PFSK-1 (cell line): Measurements from ENCODE around the gene KRTAP10-8.

Source experiments
- TAF1 ChIP-seq: IDR thresholded peaks from 2 replicates; pipeline ENCODE4 v1.6.1; 2012; ENCODE audit warnings: low read length, control low read depth, borderline replicate concordance; ENCODE audit not compliant: insufficient read depth
- TF ChIP-seq, protein P1 (sequence below), 2 experiments: IDR thresholded peaks; 2 replicates each; pipeline versions ENCODE4 v1.6.1 to v1.8.0; 2011 to 2012; ENCODE audit warnings: low read depth in 2 of 2, low read length in 2 of 2, control low read depth in 1 of 2, inconsistent platforms in 1 of 2, mild to moderate bottlenecking in 1 of 2, moderate library complexity in 1 of 2; ENCODE audit not compliant: insufficient read depth in 1 of 2

DNA sequence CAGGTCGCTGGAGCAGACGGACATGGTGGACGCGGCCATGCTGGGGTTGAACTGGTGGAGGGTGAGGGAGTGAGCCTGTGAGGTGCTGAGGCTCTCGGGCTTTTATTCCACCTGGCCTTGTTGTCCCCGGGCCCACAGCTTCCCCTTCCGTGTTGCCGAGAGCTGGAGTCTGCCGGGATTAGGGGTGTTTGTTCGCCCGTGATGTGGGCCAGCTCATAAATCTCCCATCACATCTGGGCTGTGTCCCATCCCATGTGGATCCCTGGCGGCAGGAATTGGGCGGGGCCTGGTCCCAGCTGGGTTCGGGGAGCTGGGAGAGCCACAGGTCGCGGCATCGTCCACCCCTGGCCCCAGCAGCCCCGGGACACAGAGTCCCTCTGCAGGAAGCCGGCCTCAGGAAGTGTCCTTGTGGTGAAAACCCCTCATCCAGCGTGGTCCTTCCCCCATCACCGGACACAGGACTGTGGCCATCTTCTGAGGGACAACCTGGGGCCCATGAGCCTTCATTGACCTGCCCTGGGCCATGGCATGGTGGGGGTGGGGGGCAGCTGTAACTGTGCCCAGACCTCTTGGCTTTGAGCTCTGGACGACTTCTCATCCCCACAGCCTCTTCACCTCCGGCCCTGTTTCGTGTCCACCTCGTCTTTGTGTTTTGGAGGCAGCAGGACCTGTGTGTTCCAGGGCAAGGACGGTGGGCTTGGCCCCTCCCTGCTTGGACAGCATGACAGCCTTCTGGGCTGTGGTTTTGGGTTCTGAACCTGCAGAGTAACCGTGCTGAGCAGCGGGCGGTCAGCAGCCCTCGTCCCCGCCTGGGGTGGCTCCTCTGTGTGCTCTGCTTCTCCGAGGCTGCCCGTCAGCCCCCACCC lies 19.2 kb upstream of the KRTAP10-8 start, which contains the start of gene KRTAP10-6:
- TF ChIP-seq, protein P1, sequence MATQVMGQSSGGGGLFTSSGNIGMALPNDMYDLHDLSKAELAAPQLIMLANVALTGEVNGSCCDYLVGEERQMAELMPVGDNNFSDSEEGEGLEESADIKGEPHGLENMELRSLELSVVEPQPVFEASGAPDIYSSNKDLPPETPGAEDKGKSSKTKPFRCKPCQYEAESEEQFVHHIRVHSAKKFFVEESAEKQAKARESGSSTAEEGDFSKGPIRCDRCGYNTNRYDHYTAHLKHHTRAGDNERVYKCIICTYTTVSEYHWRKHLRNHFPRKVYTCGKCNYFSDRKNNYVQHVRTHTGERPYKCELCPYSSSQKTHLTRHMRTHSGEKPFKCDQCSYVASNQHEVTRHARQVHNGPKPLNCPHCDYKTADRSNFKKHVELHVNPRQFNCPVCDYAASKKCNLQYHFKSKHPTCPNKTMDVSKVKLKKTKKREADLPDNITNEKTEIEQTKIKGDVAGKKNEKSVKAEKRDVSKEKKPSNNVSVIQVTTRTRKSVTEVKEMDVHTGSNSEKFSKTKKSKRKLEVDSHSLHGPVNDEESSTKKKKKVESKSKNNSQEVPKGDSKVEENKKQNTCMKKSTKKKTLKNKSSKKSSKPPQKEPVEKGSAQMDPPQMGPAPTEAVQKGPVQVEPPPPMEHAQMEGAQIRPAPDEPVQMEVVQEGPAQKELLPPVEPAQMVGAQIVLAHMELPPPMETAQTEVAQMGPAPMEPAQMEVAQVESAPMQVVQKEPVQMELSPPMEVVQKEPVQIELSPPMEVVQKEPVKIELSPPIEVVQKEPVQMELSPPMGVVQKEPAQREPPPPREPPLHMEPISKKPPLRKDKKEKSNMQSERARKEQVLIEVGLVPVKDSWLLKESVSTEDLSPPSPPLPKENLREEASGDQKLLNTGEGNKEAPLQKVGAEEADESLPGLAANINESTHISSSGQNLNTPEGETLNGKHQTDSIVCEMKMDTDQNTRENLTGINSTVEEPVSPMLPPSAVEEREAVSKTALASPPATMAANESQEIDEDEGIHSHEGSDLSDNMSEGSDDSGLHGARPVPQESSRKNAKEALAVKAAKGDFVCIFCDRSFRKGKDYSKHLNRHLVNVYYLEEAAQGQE (IDR thresholded peaks at IDR 0.05; ENCODE audit: insufficient read depth in 1 of 2, low read depth in 2 of 2, low read length in 2 of 2): no peak
- no peak for TF ChIP-seq TAF1
